Measurements from ENCODE around the gene MS4A8. TPM values are rescaled to one million over a fixed set of nuclear protein-coding genes. Genes with fewer than 3 reads are reported as not detected.

Gene MS4A8
- total and polyA plus RNA-seq, 2 of the 4 experiments (the other 2 are of a cell fraction), result not detected

GRCh38 chr11:60743058-60743457, 43.6 kb downstream of the MS4A8 start:
- no peak overlapping the region for H3K4ac ChIP-seq (ENCODE audit: low read depth, low read length)
- no peak overlapping the region for H2AFZ ChIP-seq (replicated peaks; ENCODE audit: low read length, poor library complexity)
- CTCF ChIA-PET, result no interaction called here
- TF ChIP-seq NFE2L2 (IDR thresholded peaks at IDR 0.05; ENCODE audit: low read depth, low read length) (no peak), FOS (IDR thresholded peaks at IDR 0.05; ENCODE audit: low read depth, low read length) (no peak), BHLHE40 (IDR thresholded peaks at IDR 0.05; ENCODE audit: low read depth, low read length) (no peak), CHD1 (IDR thresholded peaks at IDR 0.05; ENCODE audit: low read depth, low read length) (no peak), RFX5 (IDR thresholded peaks at IDR 0.05; ENCODE audit: low read depth, low read length) (no peak), CTCF (conservative IDR thresholded peaks at IDR 0.05; ENCODE audit: low read depth, low read length) (no peak), RAD21 (IDR thresholded peaks at IDR 0.05; ENCODE audit: low read length) (no peak), MXI1 (IDR thresholded peaks at IDR 0.05; ENCODE audit: borderline replicate concordance, low read depth, low read length) (no peak)
- DNase-seq (no peak), ATAC-seq (ENCODE audit: low read depth) (no peak)
- no peak overlapping the region for H2BK5ac ChIP-seq (ENCODE audit: low read depth, low read length, poor library complexity, severe bottlenecking)
- H2BK15ac ChIP-seq (ENCODE audit: low read depth, low read length), result no peak overlapping the region
- intact Hi-C loops (cut with micrococcal nuclease) (no loop called here), dilution Hi-C loops (cut with HindIII; ENCODE audit: low sequenced_read_pairs, unreplicated experiment) (no loop called here), in situ Hi-C loops (cut with MboI; ENCODE audit: low sequenced_read_pairs) (no loop called here)
- no peak overlapping the region for H3K27ac ChIP-seq (ENCODE audit: insufficient read depth, low read length)
- H4K20me1 ChIP-seq (ENCODE audit: insufficient read depth, low read length), result no peaks in the 10 kb centered on the region
- no peak overlapping the region for H3K4me2 ChIP-seq (ENCODE audit: low read depth, low read length)
- no peak overlapping the region for H4K5ac ChIP-seq (ENCODE audit: low read depth, low read length)
- H3K27me3 ChIP-seq (ENCODE audit: control insufficient read depth, insufficient read depth, low read length), result no peaks in the 10 kb centered on the region
- H3K4me3 ChIP-seq (ENCODE audit: insufficient read depth, low read depth, low read length), result no peak overlapping the region
- WGBS, 2 experiments (ENCODE audit: extremely low coverage in 2 of 2, insufficient read length in 1 of 2), result no CpG with 5 or more reads among the region's 1 CpG
- no peaks in the 10 kb centered on the region for H3K79me1 ChIP-seq (ENCODE audit: low read depth in 1 of 2, low read length in 2 of 2)
- no peak overlapping the region for H4K91ac ChIP-seq (ENCODE audit: insufficient read depth, low read depth, low read length)
- H3K36me3 ChIP-seq (ENCODE audit: control insufficient read depth, insufficient read depth, low read length), result no peaks in the 10 kb centered on the region
- no peaks in the 10 kb centered on the region for H3K9me1 ChIP-seq (ENCODE audit: insufficient read depth, low read length)
- H2AK9ac ChIP-seq (replicated peaks; ENCODE audit: low read depth, low read length, poor library complexity), result no peak overlapping the region
- 0 out of 2 replicates have a peak, but pooled peaks cover 2% of the 10 kb centered on the region for H3K9me3 ChIP-seq (ENCODE audit: control insufficient read depth, insufficient read depth, low read length)
- no peak overlapping the region for H2AK5ac ChIP-seq (ENCODE audit: low read depth, low read length)
- no peaks in the 10 kb centered on the region for H3K4me1 ChIP-seq (ENCODE audit: control insufficient read depth, insufficient read depth, low read length)
- H3K23ac ChIP-seq (ENCODE audit: low read depth, low read length), result no peak overlapping the region
- no peak overlapping the region for H2BK120ac ChIP-seq (ENCODE audit: low read depth, low read length)
- no peak overlapping the region for H3K18ac ChIP-seq (ENCODE audit: low read depth, low read length)
- BruUV-seq (replicated peaks), result no TSS peak
- POLR2A ChIA-PET (ENCODE audit: unreplicated experiment), result no interaction called here
- H2BK20ac ChIP-seq (ENCODE audit: low read depth, low read length), result no peak overlapping the region
- H3K9ac ChIP-seq (ENCODE audit: low read depth, low read length), result no peak overlapping the region
- no peak overlapping the region for H3K14ac ChIP-seq (replicated peaks; ENCODE audit: low read depth, low read length)
- H4K8ac ChIP-seq (ENCODE audit: low read depth in 2 of 2, low read length in 2 of 2), result no peak overlapping the region
- no peak overlapping the region for H3K56ac ChIP-seq (ENCODE audit: extremely low read depth, insufficient read depth, low read length)

Data from IMR-90 (cell line).